HEK293T (cell line): ENCODE measurements around the gene TIMM22.

Experiments
- ARNT ChIP-seq: fragments of 450-650 bp; IDR thresholded peaks from 2 replicates; pipeline ENCODE4 v1.6.1; 2017; ENCODE audit warnings: mild to moderate bottlenecking
- FOXM1 ChIP-seq: fragments of 450-650 bp; IDR thresholded peaks from 2 replicates; pipeline ENCODE4 v1.6.1; 2017; ENCODE audit warnings: mild to moderate bottlenecking, borderline replicate concordance
- LEF1 ChIP-seq: fragments of 450-650 bp; IDR thresholded peaks from 2 replicates; pipeline ENCODE4 v1.6.1; 2017; ENCODE audit warnings: mild to moderate bottlenecking, borderline replicate concordance
- SUZ12 ChIP-seq: fragments of 450-650 bp; IDR thresholded peaks from 2 replicates; pipeline ENCODE4 v1.6.1; 2016; ENCODE audit warnings: mild to moderate bottlenecking
- TARDBP ChIP-seq: fragments of 450-650 bp; IDR thresholded peaks from 2 replicates; pipeline ENCODE4 v1.6.1; 2016
- TF ChIP-seq, protein P1 (sequence below): fragments of 450-650 bp; IDR thresholded peaks from 2 replicates; pipeline ENCODE4 v1.6.1; 2016

DNA sequence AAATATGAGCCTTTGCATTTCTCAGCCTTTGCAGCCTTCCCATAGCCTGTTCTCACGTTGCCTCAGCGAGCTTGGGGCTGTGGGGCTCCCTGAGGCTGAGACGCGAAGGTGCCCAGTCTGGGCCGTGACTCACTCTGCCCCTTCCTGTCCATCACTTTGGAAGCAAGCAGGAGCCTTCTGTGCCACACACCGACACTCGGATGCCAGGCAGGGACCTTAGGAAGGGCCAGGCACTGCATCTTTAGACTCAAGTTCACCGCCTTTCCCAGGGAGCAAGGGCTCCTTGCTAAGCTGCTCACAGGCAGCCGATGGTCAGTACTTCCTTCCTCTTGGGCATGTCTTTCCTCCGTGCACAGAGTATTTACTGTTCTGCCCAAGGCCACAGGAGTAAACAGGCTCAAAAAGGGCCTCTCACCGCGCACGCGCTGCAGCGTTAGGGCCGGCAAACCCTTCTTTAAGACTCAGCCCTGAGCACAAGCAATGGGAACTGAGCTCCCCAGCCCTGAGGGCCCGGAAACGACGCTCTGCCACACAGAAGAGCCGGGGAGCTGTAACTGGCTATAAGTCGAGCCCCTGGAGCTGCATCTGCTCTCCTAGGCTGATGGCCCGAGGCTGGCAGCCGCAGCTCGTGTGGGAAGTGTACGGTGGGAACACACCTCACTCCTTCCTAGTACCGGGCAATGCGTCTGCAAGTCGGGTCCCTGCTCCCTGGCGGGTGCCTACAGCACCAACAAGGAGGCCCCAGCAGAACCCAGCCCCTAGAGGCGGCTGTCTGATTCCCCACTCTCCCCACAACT is 7.2 kb downstream of the TIMM22 start:
- TF ChIP-seq LEF1 (no peak), SUZ12 (no peak), TARDBP (no peak), FOXM1 (no peak), ARNT (no peak)
- TF ChIP-seq, protein P1, sequence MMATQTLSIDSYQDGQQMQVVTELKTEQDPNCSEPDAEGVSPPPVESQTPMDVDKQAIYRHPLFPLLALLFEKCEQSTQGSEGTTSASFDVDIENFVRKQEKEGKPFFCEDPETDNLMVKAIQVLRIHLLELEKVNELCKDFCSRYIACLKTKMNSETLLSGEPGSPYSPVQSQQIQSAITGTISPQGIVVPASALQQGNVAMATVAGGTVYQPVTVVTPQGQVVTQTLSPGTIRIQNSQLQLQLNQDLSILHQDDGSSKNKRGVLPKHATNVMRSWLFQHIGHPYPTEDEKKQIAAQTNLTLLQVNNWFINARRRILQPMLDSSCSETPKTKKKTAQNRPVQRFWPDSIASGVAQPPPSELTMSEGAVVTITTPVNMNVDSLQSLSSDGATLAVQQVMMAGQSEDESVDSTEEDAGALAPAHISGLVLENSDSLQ, result no peak
